GM19351 (cell line): ENCODE measurements around the gene SLC12A5.

ENCODE experiments used
- ATAC-seq: cut with Tn5 transposase; IDR thresholded peaks from one replicate; pipeline ENCODE4 v1.9.1; 2021; ENCODE audit warnings: mild to moderate bottlenecking, moderate library complexity; ENCODE audit not compliant: unreplicated experiment

SLC12A5 gene

DNA sequence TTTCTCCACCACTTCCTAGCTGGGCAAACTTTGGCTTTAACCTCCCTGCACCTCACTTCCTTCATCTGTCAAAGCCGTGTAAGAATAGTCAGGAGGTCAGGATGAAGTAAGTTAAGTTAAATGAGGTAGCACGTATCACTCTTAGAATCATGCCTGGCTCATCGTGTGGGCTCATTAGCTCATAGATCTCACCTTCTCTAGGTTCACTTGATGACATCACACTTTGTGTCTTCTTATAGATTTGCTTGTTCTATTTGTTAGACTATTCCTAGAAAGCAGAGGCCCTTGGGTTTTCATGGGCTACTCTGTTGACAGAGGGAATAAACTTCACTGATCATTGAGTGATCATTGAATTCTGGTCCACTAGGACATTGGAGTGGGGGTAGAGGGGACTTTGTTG is 72.9 kb downstream of the SLC12A5 start:
- no peak for ATAC-seq

DNA sequence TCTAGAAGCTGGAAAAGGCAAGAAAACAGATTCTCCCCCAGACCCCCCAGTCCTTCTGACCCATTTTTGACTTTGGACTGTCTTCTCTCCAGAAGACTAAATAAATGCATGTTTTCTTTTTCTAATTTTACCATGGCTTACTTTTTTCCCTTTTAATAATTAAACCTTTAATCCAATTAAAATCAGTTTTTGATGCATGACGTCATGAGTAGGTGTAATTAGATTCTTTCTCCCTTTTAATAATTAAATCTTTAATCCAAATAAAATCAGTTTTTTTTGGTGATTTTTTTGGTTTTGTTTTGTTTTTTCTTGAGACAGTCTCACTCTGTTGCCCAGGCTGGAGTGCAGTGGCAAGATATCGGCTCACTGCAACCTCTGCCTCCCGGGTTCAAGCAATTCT is 73.9 kb downstream of the SLC12A5 start:
- ATAC-seq, result no peak

DNA sequence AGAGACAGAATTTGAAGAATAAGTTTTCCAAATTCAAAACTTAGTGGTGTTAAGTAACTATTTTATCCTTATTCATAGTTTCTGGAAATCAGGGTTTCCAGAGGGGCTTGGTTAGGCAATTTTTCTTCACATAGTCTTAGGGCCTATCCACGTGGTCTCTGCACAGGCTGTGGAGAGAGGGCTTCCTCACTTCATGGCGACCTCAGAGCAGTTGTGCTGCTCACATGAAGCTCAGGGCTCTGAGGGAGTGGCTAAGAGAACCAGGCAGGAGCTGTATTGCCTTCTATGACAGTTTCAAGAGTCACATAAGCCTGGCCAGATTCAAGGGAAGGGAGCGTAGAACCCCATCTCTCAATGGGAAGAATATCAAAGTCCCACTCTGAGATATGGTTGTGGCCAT is 75.2 kb downstream of the SLC12A5 start:
- no peak for ATAC-seq

GRCh38 chr20:46107061-46107460 is 78.0 kb downstream of the SLC12A5 start:
- no peak for ATAC-seq

DNA sequence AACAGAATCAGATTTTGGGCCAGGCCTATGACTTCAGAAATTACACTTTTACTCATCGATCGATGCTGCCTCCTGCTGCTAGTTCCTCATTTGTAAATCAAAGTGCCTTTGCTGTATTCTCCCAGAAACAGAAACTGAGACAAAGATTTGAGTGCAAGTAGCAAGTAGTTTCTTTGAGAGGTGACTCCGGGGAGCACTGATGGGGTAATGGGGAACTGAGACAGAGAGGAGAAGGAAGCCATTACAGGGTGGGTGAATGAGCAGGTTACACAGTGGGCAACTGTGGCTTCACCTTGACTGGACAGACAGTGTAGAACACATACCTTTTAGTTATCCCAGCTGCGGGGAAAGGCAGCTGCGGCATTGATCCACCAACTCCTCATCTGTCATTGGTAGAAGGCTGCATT is 79.4 kb downstream of the SLC12A5 start:
- ATAC-seq, result peak; percentile 88

DNA sequence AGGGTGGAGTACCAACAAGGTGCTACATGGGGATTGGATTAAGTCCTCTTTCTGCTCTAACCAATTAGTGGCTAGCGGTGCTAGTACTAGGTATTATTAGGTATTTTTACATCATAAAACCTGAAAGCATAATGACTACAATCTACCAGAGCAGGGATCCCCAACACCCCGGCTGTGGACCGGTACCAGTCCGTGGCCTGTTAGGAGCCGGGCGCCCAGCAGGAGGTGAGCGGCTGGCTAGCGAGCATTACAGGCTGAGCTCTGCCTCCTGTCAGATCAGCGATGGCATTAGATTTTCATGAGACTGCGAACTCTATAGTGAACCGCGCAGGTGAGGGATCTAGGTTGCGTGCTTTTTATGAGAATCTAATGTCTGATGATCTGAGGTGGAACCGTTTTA is 80.0 kb downstream of the SLC12A5 start:
- ATAC-seq, result no peak
